Astrocyte of the cerebellum (primary cell): ENCODE data around the gene VMP1.
A peak's percentile ranks its signal among the peaks of the same experiment; 100 is the strongest.

Source experiments
- DNase-seq: peaks from one replicate; pipeline ENCODE4 v3.0.0-alpha.2; 2011; ENCODE audit warnings: low read depth
- H3K4me3 ChIP-seq: 2 replicates; pipeline ENCODE4 v1.5.1; 2011; ENCODE audit warnings: mild to moderate bottlenecking, low read depth, low read length, moderate library complexity
- in situ Hi-C: cut with HindIII; loops from 2 replicates; pipeline ENCODE4 v1.10.0; 2017; ENCODE audit warnings: low sequenced_read_pairs
- TF ChIP-seq, protein P1 (sequence below): IDR thresholded peaks from 2 replicates; pipeline ENCODE4 v1.5.1; 2012; ENCODE audit warnings: low read length, low read depth, moderate library complexity, mild to moderate bottlenecking; ENCODE audit errors: missing control alignments

The VMP1 gene

GRCh38 chr17:59760160-59760559 is 52.7 kb downstream of the VMP1 start:
- in situ Hi-C loops = no loop called here
- H3K4me3 ChIP-seq = no peak overlapping the region
- no peak for DNase-seq
- TF ChIP-seq, protein P1, sequence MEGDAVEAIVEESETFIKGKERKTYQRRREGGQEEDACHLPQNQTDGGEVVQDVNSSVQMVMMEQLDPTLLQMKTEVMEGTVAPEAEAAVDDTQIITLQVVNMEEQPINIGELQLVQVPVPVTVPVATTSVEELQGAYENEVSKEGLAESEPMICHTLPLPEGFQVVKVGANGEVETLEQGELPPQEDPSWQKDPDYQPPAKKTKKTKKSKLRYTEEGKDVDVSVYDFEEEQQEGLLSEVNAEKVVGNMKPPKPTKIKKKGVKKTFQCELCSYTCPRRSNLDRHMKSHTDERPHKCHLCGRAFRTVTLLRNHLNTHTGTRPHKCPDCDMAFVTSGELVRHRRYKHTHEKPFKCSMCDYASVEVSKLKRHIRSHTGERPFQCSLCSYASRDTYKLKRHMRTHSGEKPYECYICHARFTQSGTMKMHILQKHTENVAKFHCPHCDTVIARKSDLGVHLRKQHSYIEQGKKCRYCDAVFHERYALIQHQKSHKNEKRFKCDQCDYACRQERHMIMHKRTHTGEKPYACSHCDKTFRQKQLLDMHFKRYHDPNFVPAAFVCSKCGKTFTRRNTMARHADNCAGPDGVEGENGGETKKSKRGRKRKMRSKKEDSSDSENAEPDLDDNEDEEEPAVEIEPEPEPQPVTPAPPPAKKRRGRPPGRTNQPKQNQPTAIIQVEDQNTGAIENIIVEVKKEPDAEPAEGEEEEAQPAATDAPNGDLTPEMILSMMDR = no peak

DNA sequence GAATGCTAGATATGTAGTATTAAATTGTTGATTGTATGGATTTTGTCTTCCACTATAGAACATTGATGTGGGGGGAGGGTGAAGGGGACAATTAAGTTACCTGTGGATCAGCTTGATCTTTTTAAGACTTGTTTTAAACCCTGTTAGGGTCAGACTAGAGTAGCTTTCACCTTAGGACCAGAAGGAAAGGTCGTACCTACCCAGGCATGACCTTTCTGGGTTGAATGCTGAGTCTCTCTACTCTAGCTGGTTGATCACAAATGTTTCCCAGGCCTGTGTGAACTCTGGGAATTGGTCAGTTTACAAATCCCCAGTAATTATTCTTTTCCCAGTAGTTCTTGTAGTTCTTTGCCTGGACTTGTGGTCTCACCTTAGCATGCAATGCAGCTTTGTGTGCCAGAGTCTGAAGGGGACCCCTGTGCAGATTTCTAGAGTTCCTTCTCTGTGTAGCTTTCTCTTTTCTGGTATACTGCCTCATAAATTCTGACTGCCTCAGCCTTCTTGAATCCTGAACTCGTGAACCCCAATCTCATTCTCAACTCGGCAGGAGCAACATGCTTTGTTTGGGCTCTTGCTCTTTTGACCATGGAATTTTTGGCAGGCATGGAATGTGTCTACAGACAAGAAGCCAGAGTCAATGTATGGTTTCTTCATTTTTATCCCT is 54.1 kb downstream of the VMP1 start:
- peak; percentile 97 for DNase-seq

GRCh38 chr17:59762049-59762823 is 54.8 kb downstream of the VMP1 start:
- TF ChIP-seq, protein P1 = no peak
- no peak overlapping the region for H3K4me3 ChIP-seq
- in situ Hi-C loops = no loop called here
- no peak for DNase-seq

More for the DNA sequence above, 54.1 kb downstream of the VMP1 start:
- TF ChIP-seq, protein P1 = no peak
- in situ Hi-C loops = no loop called here
- no peak overlapping the region for H3K4me3 ChIP-seq

- in situ Hi-C loops = no loop called here
Measured at GRCh38 chr17:59762824-59763374, 55.4 kb downstream of the VMP1 start.

GRCh38 chr17:59763861-59764260 is 56.4 kb downstream of the VMP1 start:
- TF ChIP-seq, protein P1 = no peak
- in situ Hi-C loops = no loop called here
- H3K4me3 ChIP-seq = no peak overlapping the region
- DNase-seq = peak; percentile 86

More at GRCh38 chr17:59762824-59763374, 55.4 kb downstream of the VMP1 start:
- TF ChIP-seq, protein P1 = no peak
- H3K4me3 ChIP-seq = no peak overlapping the region
- DNase-seq = no peak

DNA sequence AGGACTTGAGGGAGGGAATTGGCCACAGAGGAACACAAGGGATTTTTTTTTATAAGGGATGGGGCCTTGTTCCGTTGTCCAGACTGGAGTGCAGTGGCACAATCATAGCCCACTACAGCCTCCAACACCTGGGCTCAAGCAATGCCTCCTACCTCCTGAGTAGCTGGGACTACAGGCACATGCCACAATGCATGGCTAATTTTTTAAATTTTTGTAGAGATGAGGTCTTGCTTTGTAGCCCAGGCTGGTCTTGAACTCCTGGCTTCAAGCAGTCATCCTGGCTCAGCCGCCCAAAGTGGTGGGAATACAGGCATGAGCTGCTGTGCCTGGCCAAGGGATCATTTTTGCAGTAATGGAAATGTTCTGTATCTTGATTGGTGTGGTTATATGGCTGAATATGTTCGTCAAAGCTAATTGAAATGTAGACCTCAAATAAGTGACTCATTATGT is 56.9 kb downstream of the VMP1 start:
- H3K4me3 ChIP-seq = no peak overlapping the region
- in situ Hi-C loops = no loop called here
- DNase-seq = peak; percentile 84
- TF ChIP-seq, protein P1 = no peak
